Measurements from ENCODE around the gene ARL5A.

The ARL5A gene

DNA sequence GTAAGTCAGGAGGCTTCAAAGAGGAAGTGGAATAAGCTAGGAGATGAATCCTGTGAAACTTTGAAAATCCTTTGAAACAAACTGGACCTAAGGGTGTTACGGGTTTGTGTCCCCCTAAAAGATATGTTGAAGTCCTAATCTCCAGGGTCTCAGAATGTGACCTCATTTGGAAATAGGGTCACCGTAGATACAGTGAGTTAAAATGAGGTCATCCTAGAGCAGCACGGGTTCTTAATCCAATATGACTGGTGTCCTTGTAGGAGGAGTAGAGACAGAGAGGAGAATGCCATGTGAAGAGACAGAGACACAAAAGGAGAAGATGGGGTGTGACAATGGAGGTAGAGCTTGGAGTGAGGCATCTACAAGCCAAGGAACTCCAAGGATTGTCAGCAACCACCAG lies 67.0 kb downstream of the ARL5A start:
- no peak for TF ChIP-seq CTCF (IDR thresholded peaks at IDR 0.05; ENCODE audit: low read depth, low read length)
- in situ Hi-C loops (cut with HindIII; ENCODE audit: low sequenced_read_pairs) = no loop called here
- no peak overlapping the region for H3K4me3 ChIP-seq (ENCODE audit: low read depth, low read length)
- DNase-seq (ENCODE audit: low read depth, low spot score) = no peak

DNA sequence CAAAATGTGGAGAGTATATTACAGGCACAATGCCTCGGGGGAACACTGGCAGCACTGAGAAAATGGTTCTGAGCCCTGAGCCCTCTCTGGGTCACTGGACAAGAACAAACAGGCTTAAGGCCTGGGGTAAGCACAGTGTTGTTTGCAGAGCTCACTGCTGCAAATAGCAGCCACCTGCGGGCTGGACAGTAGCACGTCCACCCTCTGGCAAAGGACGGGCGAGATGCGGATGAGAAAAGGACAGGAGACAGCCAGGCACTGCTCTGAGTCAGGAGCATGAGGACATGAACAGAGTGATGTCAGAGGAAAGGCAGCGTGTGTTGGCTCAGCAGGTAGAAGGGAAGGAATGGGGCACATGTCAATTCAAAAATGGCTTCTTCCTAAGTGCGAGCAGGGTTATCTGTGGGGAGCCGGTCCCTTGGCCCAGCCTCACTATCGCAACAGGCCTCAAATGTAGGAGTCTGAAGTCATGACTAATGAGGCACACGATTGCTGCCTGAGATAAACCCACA lies 68.0 kb downstream of the ARL5A start:
- no peak for TF ChIP-seq CTCF (IDR thresholded peaks at IDR 0.05; ENCODE audit: low read depth, low read length)
- in situ Hi-C loops (cut with HindIII; ENCODE audit: low sequenced_read_pairs) = no loop called here
- DNase-seq (ENCODE audit: low read depth, low spot score) = peak; percentile 18
- H3K4me3 ChIP-seq (ENCODE audit: low read depth, low read length) = no peak overlapping the region

GRCh38 chr2:151758744-151759143 lies 69.5 kb downstream of the ARL5A start:
- in situ Hi-C loops (cut with HindIII; ENCODE audit: low sequenced_read_pairs) = no loop called here
- DNase-seq (ENCODE audit: low read depth, low spot score) = no peak
- H3K4me3 ChIP-seq (ENCODE audit: low read depth, low read length) = no peak overlapping the region
- no peak for TF ChIP-seq CTCF (IDR thresholded peaks at IDR 0.05; ENCODE audit: low read depth, low read length)

GRCh38 chr2:151757861-151758260 lies 70.4 kb downstream of the ARL5A start:
- no peak for DNase-seq (ENCODE audit: low read depth, low spot score)
- in situ Hi-C loops (cut with HindIII; ENCODE audit: low sequenced_read_pairs) = no loop called here
- TF ChIP-seq CTCF (IDR thresholded peaks at IDR 0.05; ENCODE audit: low read depth, low read length) = no peak
- no peak overlapping the region for H3K4me3 ChIP-seq (ENCODE audit: low read depth, low read length)

DNA sequence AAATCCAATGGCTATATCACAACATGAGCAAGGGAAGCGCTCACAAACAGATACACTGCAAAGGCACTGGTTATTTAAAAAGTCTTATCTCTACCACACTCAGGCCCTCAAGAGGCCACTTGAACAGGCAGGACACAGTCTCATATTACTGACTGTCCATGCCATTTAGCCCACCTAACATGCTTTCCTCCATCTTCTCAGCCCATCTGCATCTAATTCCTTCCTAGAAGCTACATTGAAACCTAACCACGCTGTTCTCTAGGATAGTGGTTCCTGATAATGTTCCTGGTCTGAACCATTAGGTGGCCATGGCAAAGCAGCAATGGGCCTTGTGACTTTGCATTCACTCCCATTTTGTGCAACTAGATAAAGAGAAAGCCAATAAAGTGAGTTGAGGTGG lies 71.4 kb downstream of the ARL5A start:
- H3K4me3 ChIP-seq (ENCODE audit: low read depth, low read length) = no peak overlapping the region
- no peak for TF ChIP-seq CTCF (IDR thresholded peaks at IDR 0.05; ENCODE audit: low read depth, low read length)
- in situ Hi-C loops (cut with HindIII; ENCODE audit: low sequenced_read_pairs) = no loop called here
- DNase-seq (ENCODE audit: low read depth, low spot score) = no peak

GRCh38 chr2:151754253-151754897 lies 73.8 kb downstream of the ARL5A start:
- no peak overlapping the region for H3K4me3 ChIP-seq (ENCODE audit: low read depth, low read length)
- DNase-seq (ENCODE audit: low read depth, low spot score) = no peak
- TF ChIP-seq CTCF (IDR thresholded peaks at IDR 0.05; ENCODE audit: low read depth, low read length) = no peak
- in situ Hi-C loops (cut with HindIII; ENCODE audit: low sequenced_read_pairs) = no loop called here
